ENCODE data around the gene TNNI3. TPM values are rescaled to one million over a fixed set of nuclear protein-coding genes. Genes with fewer than 3 reads are reported as not detected.

Gene TNNI3
- total RNA-seq, 4 donors from 2014 or later: not detected

DNA sequence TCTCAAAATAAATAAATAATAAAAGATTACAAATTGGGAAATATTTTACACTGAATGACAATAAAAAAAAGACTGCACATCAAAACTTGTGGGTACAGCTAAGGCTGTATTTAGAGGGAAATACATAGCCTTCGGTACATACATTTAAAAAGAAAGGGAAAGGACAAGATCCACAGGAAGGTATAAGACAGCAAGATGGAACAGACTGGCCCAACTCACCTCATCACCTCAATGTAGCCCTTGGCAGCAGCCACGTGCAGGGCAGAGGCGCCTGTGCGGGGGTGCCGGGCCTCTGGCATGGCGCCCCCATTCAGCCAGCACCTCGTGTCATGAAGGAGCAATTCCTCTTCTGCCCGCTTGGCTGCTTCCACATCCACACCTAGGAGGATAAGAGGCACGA is 54.3 kb downstream of the TNNI3 start:
- TF ChIP-seq POLR2AphosphoS5 (IDR thresholded peaks at IDR 0.05) (no peak), EP300 (IDR thresholded peaks at IDR 0.05) (no peak), POLR2A (IDR thresholded peaks at IDR 0.05; ENCODE audit: low read depth) (no peak)
- H3K4me1 ChIP-seq: peaks cover 9 to 29% (median 22%) of the 10 kb centered on the region in 4 donors
- peaks cover 42 to 81% (median 71%) of the 10 kb centered on the region in 4 donors for H3K36me3 ChIP-seq
- no peak overlapping the region for H3K4me3 ChIP-seq
- 93% methylated on average over 5 of the region's 9 CpGs for whole genome bisulfite sequencing
- DNase-seq (ENCODE audit: extremely low spot score): no peak
- peaks cover 0 to 6% (median 2%) of the 10 kb centered on the region in 4 donors for H3K9me3 ChIP-seq
- intact Hi-C loops (cut with DNase I): no loop called here
- H3K27ac ChIP-seq (replicated peaks in 1 of 4): no peak overlapping the region
- H3K27me3 ChIP-seq: no peaks in the 10 kb centered on the region

Small RNA genes within 50 kb of the gene (small RNA-seq; reads per million reads assigned to genes)
- gene MIR7975 (0 reads per million in 3 donors), gene RF01210 (0 reads per million in 3 donors)

Other genes starting within 250 kb of the TNNI3 start
- not detected for gene NLRP7, start 210.2 kb downstream of the TNNI3 start, total RNA-seq
- gene NLRP2, start 191.4 kb downstream of the TNNI3 start, total RNA-seq: under 1 TPM in 2 of 4 donors, not detected in 2; 0.42 to 0.50 TPM
- gene GP6, start 119.5 kb downstream of the TNNI3 start, total RNA-seq: under 1 TPM in 2 of 4 donors, not detected in 2; 0.13 to 0.29 TPM
- 10 to 100 TPM; 11.1 to 16.4 (median 12.3) TPM for gene RDH13, start 94.6 kb downstream of the TNNI3 start, total RNA-seq
- 1 to 10 TPM; 1.0 to 8.7 (median 1.2) TPM for gene EPS8L1, start 81.9 kb downstream of the TNNI3 start, total RNA-seq
- gene PPP1R12C, start 40.1 kb downstream of the TNNI3 start, total RNA-seq: 100 to 1,000 TPM; 257 to 451 (median 351) TPM
- 1 to 10 TPM in 1 of 4 donors, not detected in 3; 2.0 TPM for gene TNNT1, start 8.5 kb downstream of the TNNI3 start, total RNA-seq
- gene DNAAF3, start 8.9 kb upstream of the TNNI3 start, total RNA-seq: under 1 TPM in 1 of 4 donors, not detected in 3; 0.83 TPM
- gene SYT5, start 22.6 kb upstream of the TNNI3 start, total RNA-seq: 1 to 10 TPM in 2 of 4 donors, under 1 TPM in 1, not detected in 1; 0.80 to 2.1 (median 1.7) TPM
- 1 to 10 TPM in 2 of 4 donors, under 1 TPM in 2; 0.42 to 2.7 (median 1.4) TPM for gene PTPRH, start 51.8 kb upstream of the TNNI3 start, total RNA-seq
- gene TMEM86B, start 71.0 kb upstream of the TNNI3 start, total RNA-seq: 1 to 10 TPM; 1.7 to 2.8 (median 2.4) TPM
- gene PPP6R1, start 101.3 kb upstream of the TNNI3 start, total RNA-seq: 10 to 100 TPM; 37.4 to 75.5 (median 45.6) TPM
- gene HSPBP1, start 122.4 kb upstream of the TNNI3 start, total RNA-seq: 10 to 100 TPM; 28.5 to 44.0 (median 32.2) TPM
- 10 to 100 TPM in 1 of 4 donors, 1 to 10 TPM in 3; 3.3 to 16.9 (median 6.7) TPM for gene BRSK1, start 126.3 kb upstream of the TNNI3 start, total RNA-seq
- 1 to 10 TPM in 3 of 4 donors, under 1 TPM in 1; 0.83 to 5.2 (median 2.7) TPM for gene TMEM150B, start 167.6 kb upstream of the TNNI3 start, total RNA-seq
- 1 to 10 TPM; 5.0 to 8.7 (median 8.1) TPM for gene KMT5C, start 182.1 kb upstream of the TNNI3 start, total RNA-seq
- under 1 TPM in 1 of 4 donors, not detected in 3; 0.19 TPM for gene COX6B2, start 197.0 kb upstream of the TNNI3 start, total RNA-seq
- not detected for gene GARIN5B, start 205.5 kb upstream of the TNNI3 start, total RNA-seq
- under 1 TPM in 2 of 4 donors, not detected in 2; 0.33 to 0.34 TPM for gene IL11, start 212.7 kb upstream of the TNNI3 start, total RNA-seq
- not detected for gene TMEM190, start 219.1 kb upstream of the TNNI3 start, total RNA-seq
- gene TMEM238, start 226.6 kb upstream of the TNNI3 start, total RNA-seq: 1 to 10 TPM in 2 of 4 donors, under 1 TPM in 2; 0.83 to 7.5 (median 1.00) TPM
- 100 to 1,000 TPM; 263 to 419 (median 369) TPM for gene RPL28, start 228.2 kb upstream of the TNNI3 start, total RNA-seq

Measured in esophagus muscularis mucosa (tissue), 4 donors.